WERI-Rb-1 (cell line): ENCODE data around the gene EPHX1.

Experiments used
- DNase-seq: peaks from one replicate; pipeline ENCODE4 v3.0.0-alpha.2; 2020
- H3K27ac ChIP-seq: fragments of 250-450 bp; sonication (Bioruptor Pico); 2 replicates; pipeline ENCODE4 v1.5.1; 2020; ENCODE audit warnings: mild to moderate bottlenecking, moderate library complexity
- H3K27me3 ChIP-seq: fragments of 250-450 bp; sonication (Bioruptor Pico); 2 replicates; pipeline ENCODE4 v1.5.1; 2021; ENCODE audit warnings: mild to moderate bottlenecking, low read depth, moderate library complexity; ENCODE audit not compliant: insufficient read depth, severe bottlenecking
- H3K36me3 ChIP-seq: fragments of 250-450 bp; sonication (Bioruptor Pico); 2 replicates; pipeline ENCODE4 v1.5.1; 2020; ENCODE audit warnings: mild to moderate bottlenecking, moderate library complexity
- H3K4me3 ChIP-seq: 2 replicates; pipeline ENCODE4 v1.5.1; 2011; ENCODE audit warnings: low read depth, mild to moderate bottlenecking, control low read depth, low read length
- H3K9me3 ChIP-seq: fragments of 250-450 bp; sonication (Bioruptor Pico); 2 replicates; pipeline ENCODE4 v1.5.1; 2021; ENCODE audit warnings: mild to moderate bottlenecking, moderate library complexity; ENCODE audit not compliant: severe bottlenecking
- CTCF ChIP-seq: IDR thresholded peaks from 2 replicates; pipeline ENCODE4 v1.5.1; 2011; ENCODE audit warnings: low read depth, mild to moderate bottlenecking, control low read depth, inconsistent platforms, low read length

The EPHX1 gene

GRCh38 chr1:225815526-225816178, 5.7 kb downstream of the EPHX1 start:
- Histone ChIP-seq H3K4me3 (no peak overlapping the region), H3K27ac (no peak overlapping the region), H3K27me3 (no peaks in the 10 kb centered on the region), H3K36me3 (no peaks in the 10 kb centered on the region), H3K9me3 (no peaks in the 10 kb centered on the region)
- DNase-seq: no peak
- no peak for TF ChIP-seq CTCF

GRCh38 chr1:225816643-225817538, 7.0 kb downstream of the EPHX1 start:
- no peak overlapping the region for H3K27ac ChIP-seq
- no peaks in the 10 kb centered on the region for H3K27me3 ChIP-seq
- no peak for TF ChIP-seq CTCF
- no peak overlapping the region for H3K4me3 ChIP-seq
- DNase-seq: no peak
- H3K9me3 ChIP-seq: no peaks in the 10 kb centered on the region
- H3K36me3 ChIP-seq: no peaks in the 10 kb centered on the region

GRCh38 chr1:225817611-225818061, 7.7 kb downstream of the EPHX1 start:
- Histone ChIP-seq H3K36me3 (no peaks in the 10 kb centered on the region), H3K4me3 (no peak overlapping the region), H3K27ac (no peak overlapping the region), H3K27me3 (no peaks in the 10 kb centered on the region), H3K9me3 (no peaks in the 10 kb centered on the region)
- no peak for TF ChIP-seq CTCF
- no peak for DNase-seq

- Histone ChIP-seq H3K4me3 (no peak overlapping the region), H3K9me3 (no peaks in the 10 kb centered on the region), H3K27me3 (no peaks in the 10 kb centered on the region), H3K36me3 (no peaks in the 10 kb centered on the region), H3K27ac (no peak overlapping the region)
- TF ChIP-seq CTCF: no peak
- no peak for DNase-seq
Observed at GRCh38 chr1:225818229-225818628, 8.3 kb downstream of the EPHX1 start.

GRCh38 chr1:225819346-225820192, 9.6 kb downstream of the EPHX1 start:
- DNase-seq: no peak
- no peak for TF ChIP-seq CTCF
- Histone ChIP-seq H3K4me3 (no peak overlapping the region), H3K27me3 (no peaks in the 10 kb centered on the region), H3K36me3 (no peaks in the 10 kb centered on the region), H3K27ac (no peak overlapping the region), H3K9me3 (no peaks in the 10 kb centered on the region)
